ENCODE results near the gene PACSIN2.

The PACSIN2 gene

GRCh38 chr22:43038325-43038724 is 23.4 kb upstream of the PACSIN2 start:
- no peak for DNase-seq
- TF ChIP-seq EZH2phosphoT487 (IDR thresholded peaks at IDR 0.05; ENCODE audit: low read length) = no peak
- Histone ChIP-seq H2AFZ (ENCODE audit: low read length) (no peak overlapping the region), H3K36me3 (replicated peaks; ENCODE audit: insufficient read depth, low read length) (no peaks in the 10 kb centered on the region), H3K9ac (ENCODE audit: low read length) (no peak overlapping the region), H3K27ac (ENCODE audit: low read length) (no peak overlapping the region), H3F3A (ENCODE audit: insufficient read depth, low read length) (no peaks in the 10 kb centered on the region), H3K27me3 (replicated peaks; ENCODE audit: insufficient read depth, low read length) (no peaks in the 10 kb centered on the region), H3K9me3 (replicated peaks; ENCODE audit: insufficient read depth, low read length) (no peaks in the 10 kb centered on the region), H3K4me3 (ENCODE audit: low read length) (no peak overlapping the region), H3K4me1 (ENCODE audit: low read length) (no peaks in the 10 kb centered on the region), H4K20me1 (ENCODE audit: insufficient read depth, low read length) (no peaks in the 10 kb centered on the region), H3K9me2 (replicated peaks; ENCODE audit: insufficient read depth, low read length) (no peaks in the 10 kb centered on the region), H3K79me2 (ENCODE audit: low read length) (no peaks in the 10 kb centered on the region), H3K4me2 (ENCODE audit: low read depth, low read length) (no peak overlapping the region)

GRCh38 chr22:43036282-43036829 is 21.4 kb upstream of the PACSIN2 start:
- Histone ChIP-seq H3K36me3 (replicated peaks; ENCODE audit: insufficient read depth, low read length) (no peaks in the 10 kb centered on the region), H3K4me1 (ENCODE audit: low read length) (no peaks in the 10 kb centered on the region), H2AFZ (ENCODE audit: low read length) (no peak overlapping the region), H3K4me3 (ENCODE audit: low read length) (no peak overlapping the region), H3K79me2 (ENCODE audit: low read length) (no peaks in the 10 kb centered on the region), H4K20me1 (ENCODE audit: insufficient read depth, low read length) (no peaks in the 10 kb centered on the region), H3K9me2 (replicated peaks; ENCODE audit: insufficient read depth, low read length) (no peaks in the 10 kb centered on the region), H3K4me2 (ENCODE audit: low read depth, low read length) (no peak overlapping the region), H3F3A (ENCODE audit: insufficient read depth, low read length) (no peaks in the 10 kb centered on the region), H3K9me3 (replicated peaks; ENCODE audit: insufficient read depth, low read length) (no peaks in the 10 kb centered on the region), H3K9ac (ENCODE audit: low read length) (no peak overlapping the region), H3K27ac (ENCODE audit: low read length) (no peak overlapping the region), H3K27me3 (replicated peaks; ENCODE audit: insufficient read depth, low read length) (no peaks in the 10 kb centered on the region)
- no peak for DNase-seq
- no peak for TF ChIP-seq EZH2phosphoT487 (IDR thresholded peaks at IDR 0.05; ENCODE audit: low read length)
- no peak for TF ChIP-seq EZH2 (optimal IDR thresholded peaks at IDR 0.05; ENCODE audit: low read depth, low read length)
- TF ChIP-seq CTCF (IDR thresholded peaks at IDR 0.05; ENCODE audit: low read length) = no peak

GRCh38 chr22:43035250-43035649 is 20.3 kb upstream of the PACSIN2 start:
- no peaks in the 10 kb centered on the region for H3K27me3 ChIP-seq (replicated peaks; ENCODE audit: insufficient read depth, low read length)
- H3K9me3 ChIP-seq (replicated peaks; ENCODE audit: insufficient read depth, low read length) = no peaks in the 10 kb centered on the region
- H3K79me2 ChIP-seq (ENCODE audit: low read length) = no peaks in the 10 kb centered on the region
- no peaks in the 10 kb centered on the region for H3K36me3 ChIP-seq (replicated peaks; ENCODE audit: insufficient read depth, low read length)
- no peaks in the 10 kb centered on the region for H4K20me1 ChIP-seq (ENCODE audit: insufficient read depth, low read length)
- no peak overlapping the region for H3K4me3 ChIP-seq (ENCODE audit: low read length)
- H3K4me2 ChIP-seq (ENCODE audit: low read depth, low read length) = no peak overlapping the region
- no peaks in the 10 kb centered on the region for H3F3A ChIP-seq (ENCODE audit: insufficient read depth, low read length)
- H2AFZ ChIP-seq (ENCODE audit: low read length) = no peak overlapping the region
- TF ChIP-seq CTCF (IDR thresholded peaks at IDR 0.05; ENCODE audit: low read length) (no peak), EZH2phosphoT487 (IDR thresholded peaks at IDR 0.05; ENCODE audit: low read length) (no peak), EZH2 (optimal IDR thresholded peaks at IDR 0.05; ENCODE audit: low read depth, low read length) (no peak)
- DNase-seq = no peak
- no peaks in the 10 kb centered on the region for H3K9me2 ChIP-seq (replicated peaks; ENCODE audit: insufficient read depth, low read length)
- no peak overlapping the region for H3K9ac ChIP-seq (ENCODE audit: low read length)
- no peak overlapping the region for H3K27ac ChIP-seq (ENCODE audit: low read length)
- no peaks in the 10 kb centered on the region for H3K4me1 ChIP-seq (ENCODE audit: low read length)

GRCh38 chr22:43031617-43032016 is 16.7 kb upstream of the PACSIN2 start:
- Histone ChIP-seq H3K9me2 (replicated peaks; ENCODE audit: insufficient read depth, low read length) (no peaks in the 10 kb centered on the region), H3K9ac (ENCODE audit: low read length) (no peak overlapping the region), H3K4me2 (ENCODE audit: low read depth, low read length) (no peak overlapping the region), H3K9me3 (replicated peaks; ENCODE audit: insufficient read depth, low read length) (no peaks in the 10 kb centered on the region), H3K36me3 (replicated peaks; ENCODE audit: insufficient read depth, low read length) (no peaks in the 10 kb centered on the region), H3K4me3 (ENCODE audit: low read length) (no peak overlapping the region), H3K27me3 (replicated peaks; ENCODE audit: insufficient read depth, low read length) (peaks cover 3% of the 10 kb centered on the region; the same call in 1 of the 2 replicates), H3K27ac (ENCODE audit: low read length) (no peak overlapping the region), H3F3A (ENCODE audit: insufficient read depth, low read length) (no peaks in the 10 kb centered on the region), H3K79me2 (ENCODE audit: low read length) (no peaks in the 10 kb centered on the region), H4K20me1 (ENCODE audit: insufficient read depth, low read length) (no peaks in the 10 kb centered on the region), H3K4me1 (ENCODE audit: low read length) (no peaks in the 10 kb centered on the region), H2AFZ (ENCODE audit: low read length) (no peak overlapping the region)
- no peak for DNase-seq
- TF ChIP-seq EZH2 (optimal IDR thresholded peaks at IDR 0.05; ENCODE audit: low read depth, low read length) (no peak), CTCF (IDR thresholded peaks at IDR 0.05; ENCODE audit: low read length) (no peak), EZH2phosphoT487 (IDR thresholded peaks at IDR 0.05; ENCODE audit: low read length) (no peak)

Data from MM.1S (cell line).